ENCODE data around the gene CXXC1.

DNA sequence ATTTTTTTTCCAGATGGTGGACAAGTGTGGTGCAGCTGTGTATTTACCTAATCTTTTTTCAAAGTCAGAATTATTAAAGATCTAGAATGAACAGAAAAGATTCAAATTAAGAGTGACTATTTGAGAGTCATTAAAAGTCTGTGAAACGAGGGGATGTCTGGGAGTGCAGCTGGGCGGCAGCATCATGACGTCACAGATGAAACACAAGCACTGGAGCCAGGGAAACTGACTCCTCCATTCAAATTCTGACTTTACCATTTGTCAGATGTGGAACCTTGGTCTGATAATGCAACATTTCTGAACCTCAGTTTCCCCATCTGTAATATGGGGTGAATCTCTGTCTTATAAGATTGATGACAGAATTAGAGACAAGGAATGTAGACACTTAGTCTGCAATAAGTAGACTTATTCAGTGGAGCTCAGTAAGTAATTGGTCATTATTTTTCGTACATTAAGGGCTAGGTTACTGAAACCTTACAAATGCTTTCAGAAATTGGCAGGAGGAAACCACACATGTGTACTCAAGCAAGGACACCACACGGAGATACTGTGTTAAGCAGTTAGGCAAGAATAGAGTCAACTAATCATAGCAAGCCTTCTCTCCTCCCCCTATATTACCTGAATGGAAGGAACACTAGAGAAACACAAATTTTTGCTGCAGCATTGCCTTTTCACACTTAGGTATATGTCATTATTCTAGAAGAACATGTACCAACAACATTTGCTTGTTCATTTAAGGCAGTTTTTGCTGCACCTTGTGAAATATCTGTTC, 27.8 kb upstream of the CXXC1 start:
- TF ChIP-seq, protein P1, sequence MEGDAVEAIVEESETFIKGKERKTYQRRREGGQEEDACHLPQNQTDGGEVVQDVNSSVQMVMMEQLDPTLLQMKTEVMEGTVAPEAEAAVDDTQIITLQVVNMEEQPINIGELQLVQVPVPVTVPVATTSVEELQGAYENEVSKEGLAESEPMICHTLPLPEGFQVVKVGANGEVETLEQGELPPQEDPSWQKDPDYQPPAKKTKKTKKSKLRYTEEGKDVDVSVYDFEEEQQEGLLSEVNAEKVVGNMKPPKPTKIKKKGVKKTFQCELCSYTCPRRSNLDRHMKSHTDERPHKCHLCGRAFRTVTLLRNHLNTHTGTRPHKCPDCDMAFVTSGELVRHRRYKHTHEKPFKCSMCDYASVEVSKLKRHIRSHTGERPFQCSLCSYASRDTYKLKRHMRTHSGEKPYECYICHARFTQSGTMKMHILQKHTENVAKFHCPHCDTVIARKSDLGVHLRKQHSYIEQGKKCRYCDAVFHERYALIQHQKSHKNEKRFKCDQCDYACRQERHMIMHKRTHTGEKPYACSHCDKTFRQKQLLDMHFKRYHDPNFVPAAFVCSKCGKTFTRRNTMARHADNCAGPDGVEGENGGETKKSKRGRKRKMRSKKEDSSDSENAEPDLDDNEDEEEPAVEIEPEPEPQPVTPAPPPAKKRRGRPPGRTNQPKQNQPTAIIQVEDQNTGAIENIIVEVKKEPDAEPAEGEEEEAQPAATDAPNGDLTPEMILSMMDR (IDR thresholded peaks at IDR 0.05): no peak
- no peak for TF ChIP-seq POLR2A (IDR thresholded peaks at IDR 0.05)

Data from Peyer's patch (tissue), 4 donors.